Endothelial cell of umbilical vein (primary cell): Measurements from ENCODE around the gene CEACAM7. TPM values are rescaled to one million over a fixed set of nuclear protein-coding genes. Genes with fewer than 3 reads are reported as not detected.

Experiments used
- BruUV-seq: library from RNA; stranded (reverse); fragments of 400-500 nt; replicated peaks from 2 replicates; lab custom pipeline; 2021; lab: Mats Ljungman, UMichigan
- CTCF ChIA-PET: fragments of 300-600, 350-600 bp; sonication (Branson Sonifier 250); formaldehyde crosslinking; loops from one replicate; lab custom pipeline; 2021; ENCODE audit warnings: antibody characterized with exemption, inconsistent platforms; lab: Charles Lee
- POLR2A ChIA-PET: fragments of 300-600, 350-600 bp; sonication (Branson Sonifier 250); formaldehyde crosslinking; loops from one replicate; lab custom pipeline; 2021; ENCODE audit warnings: antibody characterized with exemption, inconsistent platforms; lab: Charles Lee
- DNase-seq: peaks from one replicate; pipeline ENCODE4 v3.0.0-alpha.2; 2011; ENCODE audit warnings: low read depth, low spot score
- FAIRE-seq: peaks from 2 replicates; lab custom pipeline; 2011; peaks lifted over from hg19 to GRCh38; lab: Jason Lieb, UNC
- H2AFZ ChIP-seq: 2 replicates; pipeline ENCODE4 v1.6.0; 2012; ENCODE audit warnings: low read depth, low read length, control low read depth, inconsistent platforms
- H3K27ac ChIP-seq: 2 replicates; pipeline ENCODE4 v1.5.1; 2011; ENCODE audit warnings: low read depth, mild to moderate bottlenecking, control low read depth, low read length, moderate library complexity; ENCODE audit not compliant: insufficient read depth
- H3K27me3 ChIP-seq, 2 experiments: 2 replicates each; pipeline versions ENCODE4 v1.6.0 to v1.6.1; 2011; ENCODE audit warnings: low read length in 2 of 2, mixed read lengths in 1 of 2; ENCODE audit not compliant: control insufficient read depth in 2 of 2, insufficient read depth in 2 of 2
- H3K36me3 ChIP-seq, 2 experiments: 2 replicates in 1 of 2; 3 replicates in 1 of 2; pipeline ENCODE4 v1.5.1; 2011; ENCODE audit warnings: low read length in 2 of 2, mild to moderate bottlenecking in 1 of 2, moderate library complexity in 1 of 2; ENCODE audit not compliant: control insufficient read depth in 2 of 2, insufficient read depth in 2 of 2; ENCODE audit errors: extremely low read depth in 1 of 2
- H3K4me1 ChIP-seq: 3 replicates; pipeline ENCODE4 v1.5.1; 2011; ENCODE audit warnings: mild to moderate bottlenecking, low read length; ENCODE audit not compliant: control insufficient read depth, insufficient read depth; ENCODE audit errors: extremely low read depth
- H3K4me2 ChIP-seq: 2 replicates; pipeline ENCODE4 v1.6.1; 2011; ENCODE audit warnings: low read length, control low read depth, mixed read lengths; ENCODE audit not compliant: insufficient read depth
- H3K4me3 ChIP-seq, 3 experiments: fragments of 200-600 bp in 1 of 3; sonication (generic), shearing (Covaris generic) in 1 of 3; replicated peaks in 1 of 3; 2 replicates each; pipeline ENCODE4 v1.5.1; 2011 to 2016; ENCODE audit warnings: control low read depth in 3 of 3, low read length in 3 of 3, mild to moderate bottlenecking in 2 of 3, inconsistent platforms in 1 of 3, low read depth in 1 of 3, moderate library complexity in 1 of 3; ENCODE audit not compliant: insufficient read depth in 1 of 3
- H3K79me2 ChIP-seq: 2 replicates; pipeline ENCODE4 v1.6.0; 2012; ENCODE audit warnings: low read length, inconsistent platforms; ENCODE audit not compliant: control insufficient read depth, insufficient read depth
- H3K9ac ChIP-seq: replicated peaks from 2 replicates; pipeline ENCODE3; 2011; ENCODE audit warnings: low read length, control low read depth; ENCODE audit not compliant: insufficient read depth; ENCODE audit errors: extremely low read depth
- H3K9me1 ChIP-seq: replicated peaks from 3 replicates; pipeline ENCODE4 v1.6.0; 2011; ENCODE audit warnings: mild to moderate bottlenecking, low read length; ENCODE audit not compliant: control insufficient read depth, insufficient read depth; ENCODE audit errors: extremely low read depth
- H3K9me3 ChIP-seq: replicated peaks from 2 replicates; pipeline ENCODE4 v1.5.1; 2012; ENCODE audit warnings: low read length, inconsistent platforms; ENCODE audit not compliant: control insufficient read depth, insufficient read depth
- H4K20me1 ChIP-seq: replicated peaks from 2 replicates; pipeline ENCODE3; 2011; ENCODE audit warnings: mild to moderate bottlenecking, low read length; ENCODE audit not compliant: control insufficient read depth, insufficient read depth; ENCODE audit errors: extremely low read depth
- CTCF ChIP-seq, 2 donors: IDR thresholded peaks; 1 replicate in 1 of 2; 2 replicates in 1 of 2; pipeline ENCODE4 v1.5.1; 2011; ENCODE audit warnings: low read length in 2 of 2, mild to moderate bottlenecking in 2 of 2, moderate library complexity in 2 of 2, control low read depth in 1 of 2, inconsistent platforms in 1 of 2, low read depth in 1 of 2; ENCODE audit not compliant: insufficient read depth in 1 of 2; ENCODE audit errors: extremely low read depth in 1 of 2
- EZH2 ChIP-seq: IDR thresholded peaks from 2 replicates; pipeline ENCODE4 v1.6.1; 2012; ENCODE audit warnings: borderline replicate concordance, low read depth, mild to moderate bottlenecking, moderate library complexity, low read length, inconsistent platforms; ENCODE audit not compliant: severe bottlenecking
- FOS ChIP-seq: IDR thresholded peaks from 2 replicates; pipeline ENCODE4 v1.6.1; 2011; ENCODE audit warnings: mild to moderate bottlenecking, low read length, moderate library complexity, borderline replicate concordance; ENCODE audit not compliant: insufficient read depth
- GATA2 ChIP-seq: IDR thresholded peaks from 2 replicates; pipeline ENCODE4 v1.7.0; 2011; ENCODE audit warnings: low read depth, mild to moderate bottlenecking, moderate library complexity, mixed read lengths, low read length; ENCODE audit not compliant: insufficient read length, insufficient read depth
- JUN ChIP-seq: IDR thresholded peaks from 2 replicates; pipeline ENCODE4 v1.6.1; 2011; ENCODE audit warnings: borderline replicate concordance, low read depth; ENCODE audit not compliant: insufficient read length, insufficient read depth
- MAX ChIP-seq: IDR thresholded peaks from 2 replicates; pipeline ENCODE4 v1.6.1; 2011; ENCODE audit not compliant: insufficient read depth, insufficient read length
- MYC ChIP-seq: IDR thresholded peaks from one replicate; pipeline ENCODE4 v1.6.1; 2011; ENCODE audit warnings: mild to moderate bottlenecking, low read depth, low read length
- POLR2A ChIP-seq: IDR thresholded peaks from 2 replicates; pipeline ENCODE4 v1.6.1; 2012; ENCODE audit warnings: low read depth, mild to moderate bottlenecking, control low read depth, low read length
- POLR2AphosphoS5 ChIP-seq: IDR thresholded peaks from 2 replicates; pipeline ENCODE4 v1.6.1; 2012; ENCODE audit warnings: low read depth, mild to moderate bottlenecking, control low read depth, low read length, moderate library complexity; ENCODE audit not compliant: insufficient read depth
- dilution Hi-C: fragments of 300-500 bp; cut with MboI; formaldehyde crosslinking; loops from one replicate; pipeline ENCODE4 v1.15.0; 2019; ENCODE audit warnings: low sequenced_read_pairs; ENCODE audit not compliant: extremely low pct_ligation_motif_present
- intact Hi-C: fragments of 100-400 bp; cut with micrococcal nuclease; formaldehyde crosslinking; loops from one replicate; pipeline ENCODE4 v1.10.0; 2022
- polyA plus RNA-seq, 4 experiments: library from polyadenylated mRNA; depleted of rRNA in 3 of 4; stranded (reverse) in 3 of 4; unstranded in 1 of 4; fragments of >200 nt; gene quantifications; 2 replicates each; pipeline versions ENCODE4 v1.2.1 to v1.2.3, GENCODE V29; 2011 to 2012; ENCODE audit warnings: missing spikeins in 1 of 4
- total RNA-seq: library from RNA; stranded (reverse); gene quantifications from 2 replicates; pipeline ENCODE4 v1.2.3, GENCODE V29; 2021

Gene CEACAM7
- total and polyA plus RNA-seq, 2 donors (not counting 3 experiments of a cell fraction or from before 2014, with no cell fraction given), result 0.03 TPM; not detected in 1

- no peak overlapping the region for H3K9ac ChIP-seq
- no peak overlapping the region for H3K27ac ChIP-seq
- no peak overlapping the region for H3K4me3 ChIP-seq
- no peak for DNase-seq
- intact Hi-C loops (loop anchor here (2.0 kb wide), 1 partner anchor 39 kb away; no protein-coding TSS in a partner anchor), dilution Hi-C loops (no loop called here)
- FAIRE-seq, result no peak
- CTCF ChIA-PET, result interaction anchor here (0.6 to 2.6 kb wide), 21 partner anchors 9 to 114 kb away, joined by 3 to 18 read pairs (median 4); no protein-coding TSS in a partner anchor
- no peaks in the 10 kb centered on the region for H3K27me3 ChIP-seq
- TF ChIP-seq MYC (no peak), CTCF (IDR thresholded peaks at IDR 0.05; ENCODE audit: extremely low read depth in 1 of 2, insufficient read depth in 1 of 2, low read depth in 1 of 2, low read length in 2 of 2) (no peak), POLR2A (no peak), GATA2 (no peak), JUN (no peak), MAX (no peak), POLR2AphosphoS5 (no peak), EZH2 (no peak), FOS (no peak)
- POLR2A ChIA-PET, result no interaction called here
- no peaks in the 10 kb centered on the region for H3K4me1 ChIP-seq
- no peaks in the 10 kb centered on the region for H3K36me3 ChIP-seq
- H3K9me3 ChIP-seq, result no peaks in the 10 kb centered on the region
- no peaks in the 10 kb centered on the region for H3K79me2 ChIP-seq
- H2AFZ ChIP-seq, result no peak overlapping the region
- H3K9me1 ChIP-seq, result no peaks in the 10 kb centered on the region
- no peaks in the 10 kb centered on the region for H4K20me1 ChIP-seq
- no TSS peak for BruUV-seq
- no peak overlapping the region for H3K4me2 ChIP-seq
These were observed 19.4 kb upstream of the CEACAM7 start for GRCh38 chr19:41707502-41707812.
